Femur (tissue), 1 donor: Measurements from ENCODE around the gene SUGP1.

ENCODE experiments used
- DNase-seq: peaks from one replicate; pipeline ENCODE4 v3.0.0-alpha.2; 2017

The SUGP1 gene

DNA sequence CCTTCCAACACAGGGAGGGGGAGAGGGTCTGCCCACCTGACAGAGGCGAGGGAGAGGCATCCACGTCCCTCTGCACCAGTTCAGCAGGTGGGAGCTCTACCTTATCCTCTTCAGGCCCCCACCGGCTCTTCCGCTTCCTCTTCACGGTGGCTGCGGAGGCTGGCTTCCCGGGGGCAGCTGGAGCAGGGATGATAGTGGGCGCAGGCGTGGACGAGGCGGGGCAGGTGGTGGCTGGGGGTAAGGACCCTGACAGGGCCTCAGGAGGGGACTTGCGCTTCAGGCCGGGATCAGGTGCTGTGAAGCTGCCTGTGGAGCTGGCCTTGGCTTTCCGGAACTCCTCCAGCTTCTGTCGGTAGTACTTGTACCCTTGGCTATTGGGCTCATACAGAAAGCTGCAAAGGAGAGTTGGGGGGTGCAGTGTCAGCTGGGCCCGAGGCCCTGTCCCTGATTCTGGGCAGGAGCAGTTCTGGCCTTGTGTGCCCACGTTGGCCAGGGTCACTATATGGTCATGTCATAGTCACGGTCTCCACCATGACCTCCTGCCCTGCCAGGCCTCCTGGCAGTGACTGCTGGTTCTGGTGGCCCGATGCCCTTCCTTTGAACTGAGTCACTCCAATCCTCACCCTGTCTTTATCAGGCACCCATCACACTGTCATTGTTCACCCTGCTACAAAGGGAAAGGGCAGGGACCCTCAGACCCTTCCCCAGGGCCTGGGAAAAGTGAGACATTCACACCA lies 23.2 kb downstream of the SUGP1 start:
- DNase-seq = no peak

DNA sequence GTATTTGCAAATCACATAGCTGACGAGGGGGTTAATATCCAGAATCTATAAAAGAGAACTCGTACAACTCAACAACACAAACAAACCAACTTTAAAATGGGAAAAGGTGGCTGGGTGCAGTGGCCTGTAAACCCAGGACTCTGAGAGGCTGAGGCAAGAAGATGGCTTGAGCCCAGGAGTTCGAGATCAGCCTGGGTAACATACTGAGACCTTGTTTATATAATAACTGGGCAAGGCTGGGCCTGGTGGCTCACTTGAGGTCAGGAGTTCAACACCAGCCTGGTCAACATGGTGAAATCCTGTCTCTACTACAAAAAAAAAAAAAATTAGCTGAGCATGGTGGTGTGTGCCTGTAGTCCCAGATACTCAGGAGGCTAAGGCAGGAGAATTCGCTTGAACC lies 25.4 kb downstream of the SUGP1 start:
- DNase-seq = no peak

DNA sequence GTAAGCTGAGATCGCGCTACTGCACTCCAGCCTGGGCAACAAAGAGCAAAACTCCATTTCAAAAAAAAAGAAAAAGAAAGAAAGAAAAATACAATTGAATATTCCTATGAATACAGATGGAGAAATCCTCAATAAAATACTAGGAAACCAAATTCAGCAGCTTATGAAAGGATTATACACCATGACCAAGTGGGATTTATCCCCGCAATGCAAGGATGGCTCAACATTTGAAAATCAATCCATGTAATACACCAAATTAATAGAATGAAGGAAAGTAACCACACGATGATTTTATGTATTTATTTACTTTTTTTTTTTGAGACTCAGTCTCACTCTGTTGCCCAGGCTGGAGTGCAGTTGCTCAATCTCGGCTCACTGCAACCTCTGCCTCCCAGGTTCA lies 27.7 kb downstream of the SUGP1 start:
- no peak for DNase-seq

DNA sequence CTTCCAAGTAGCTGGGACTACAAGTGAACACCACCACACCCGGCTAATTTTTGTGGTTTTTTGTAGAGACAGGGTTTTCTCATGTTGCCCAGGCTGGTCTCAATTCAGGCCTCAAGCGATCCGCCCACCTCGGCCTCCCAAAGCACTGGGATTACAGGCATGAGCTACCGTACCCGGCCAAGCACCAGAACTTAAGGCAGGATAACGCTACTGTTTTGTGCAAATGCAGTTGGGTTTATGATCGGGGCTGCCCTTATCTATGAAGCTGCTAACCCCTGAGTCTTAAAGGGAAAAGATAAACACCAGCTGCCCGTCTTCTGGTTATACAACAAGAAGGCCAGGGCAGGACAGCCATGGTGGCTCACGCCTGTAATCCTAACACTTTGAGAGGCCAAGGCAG lies 34.6 kb downstream of the SUGP1 start:
- no peak for DNase-seq

DNA sequence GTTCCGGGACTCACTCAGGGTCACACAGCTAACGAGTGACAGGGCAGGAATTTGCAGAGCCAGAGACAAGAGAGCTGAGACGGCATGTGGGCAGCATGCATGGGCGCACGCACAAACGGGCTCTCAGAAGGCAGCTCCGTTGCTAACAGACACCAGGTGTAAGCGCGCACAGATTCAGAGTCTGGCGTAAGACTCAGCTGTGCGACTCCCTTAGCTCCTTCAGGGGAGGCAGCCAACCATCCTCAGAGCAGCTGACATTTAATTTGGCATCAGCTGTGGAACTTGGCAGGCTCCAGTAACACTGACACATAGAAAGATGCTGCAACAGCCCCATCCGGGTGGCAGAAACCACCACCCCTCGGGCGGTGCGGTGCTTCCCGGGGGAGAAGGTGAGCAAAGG lies 39.7 kb downstream of the SUGP1 start:
- peak; percentile 43 for DNase-seq

DNA sequence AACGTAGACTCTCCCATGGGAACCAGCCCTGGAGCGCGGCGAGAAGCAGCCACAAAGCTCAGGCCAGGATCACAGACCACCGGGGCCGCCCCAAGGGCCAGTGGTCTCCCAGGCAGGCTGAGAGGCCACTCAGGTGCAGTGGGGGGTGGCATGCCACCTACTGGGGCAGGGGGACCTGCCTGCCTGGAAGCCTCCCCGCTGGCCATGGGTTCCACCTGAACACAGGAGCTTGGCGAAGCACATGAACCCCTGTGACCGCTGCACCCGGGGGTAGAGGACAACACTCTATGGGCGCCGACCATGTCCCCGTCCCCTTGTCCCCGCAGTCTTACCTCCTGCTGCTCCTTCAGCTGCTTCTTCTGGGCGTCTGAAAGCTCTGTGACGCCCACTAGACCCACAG lies 40.5 kb downstream of the SUGP1 start:
- no peak for DNase-seq

DNA sequence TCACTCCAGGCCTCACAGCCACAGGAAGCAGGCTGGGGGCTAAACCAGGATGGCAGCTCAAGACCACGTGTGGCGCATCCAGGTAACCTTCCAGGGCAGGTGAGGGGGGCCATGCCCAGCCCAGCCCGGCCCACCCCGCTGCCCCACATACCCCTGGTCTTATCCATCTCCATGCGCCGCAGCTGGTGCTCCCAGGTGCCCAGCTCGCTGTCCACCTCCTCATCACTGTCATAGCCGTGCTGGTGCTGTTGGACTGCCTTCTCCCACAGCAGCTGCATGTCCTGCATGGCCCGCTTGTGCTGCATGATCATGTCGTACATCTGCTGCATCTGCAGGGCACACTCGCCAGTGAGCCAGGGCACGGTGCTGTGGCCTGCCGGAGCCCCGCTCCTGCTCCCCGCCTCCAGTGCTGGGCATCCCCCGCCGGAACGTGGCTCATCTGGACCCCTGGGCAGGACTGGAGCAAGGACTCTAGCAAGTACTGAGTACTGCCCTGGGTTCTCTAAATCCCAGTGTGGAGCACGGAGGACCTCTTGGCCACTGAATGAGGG lies 41.2 kb downstream of the SUGP1 start:
- no peak for DNase-seq

DNA sequence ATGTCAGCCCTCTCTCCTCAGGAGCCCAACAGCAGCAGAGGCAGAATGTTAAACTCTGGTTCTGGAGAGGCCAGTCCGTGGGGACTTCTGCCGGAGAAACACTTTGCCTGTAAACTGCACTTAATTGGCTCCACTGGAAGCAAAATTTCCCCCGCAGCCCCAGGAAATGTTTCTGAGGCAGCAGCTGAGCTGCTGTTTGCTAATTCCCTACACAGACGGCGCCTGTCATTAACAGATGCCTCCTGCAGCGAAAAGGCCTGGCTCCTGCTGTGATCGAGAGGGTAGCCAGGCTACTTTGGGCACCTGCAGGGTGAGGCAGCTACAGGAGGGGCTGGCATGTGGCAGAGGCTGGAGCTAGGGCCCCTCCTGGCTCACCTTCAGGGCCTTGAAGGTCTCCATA lies 42.0 kb downstream of the SUGP1 start:
- no peak for DNase-seq

DNA sequence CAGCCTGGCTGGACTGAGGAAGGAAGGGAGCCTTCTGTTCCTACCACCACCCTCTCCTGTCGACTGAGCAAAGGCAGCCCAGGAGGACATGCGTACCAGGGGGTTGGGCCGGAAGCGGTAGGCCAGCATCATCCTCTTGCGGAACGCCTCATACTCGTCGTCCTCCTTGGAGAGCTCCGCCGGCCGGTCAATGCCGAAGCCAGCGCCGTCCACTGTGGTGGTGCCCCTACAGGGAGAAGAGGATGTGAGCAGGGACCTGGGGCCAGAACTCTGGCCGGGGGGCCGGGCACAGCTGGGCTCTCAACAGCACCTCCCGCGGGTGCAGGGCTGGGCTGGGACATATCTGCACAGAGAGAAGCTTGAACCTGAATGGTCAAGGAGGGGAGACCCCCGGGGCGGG lies 43.5 kb downstream of the SUGP1 start:
- DNase-seq = no peak

DNA sequence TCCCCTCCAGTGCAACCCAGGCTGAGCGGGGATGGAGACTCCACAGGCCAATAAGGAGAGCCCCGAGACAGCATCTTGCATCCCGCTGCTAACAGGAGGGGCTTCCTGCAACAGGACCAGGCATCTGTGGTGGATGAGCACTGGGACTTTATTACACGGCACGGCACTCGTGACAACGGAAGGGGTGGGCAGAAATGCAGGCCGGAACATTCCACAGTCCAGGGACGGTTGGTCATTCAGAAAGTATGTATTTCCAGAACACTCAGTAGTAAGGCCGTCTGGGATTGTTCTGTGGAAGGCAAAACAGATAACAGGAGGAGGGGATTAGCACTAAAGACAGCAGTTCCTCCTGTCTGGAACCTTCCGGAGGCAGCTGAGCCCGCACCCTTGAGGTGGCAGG lies 43.9 kb downstream of the SUGP1 start:
- DNase-seq = no peak

DNA sequence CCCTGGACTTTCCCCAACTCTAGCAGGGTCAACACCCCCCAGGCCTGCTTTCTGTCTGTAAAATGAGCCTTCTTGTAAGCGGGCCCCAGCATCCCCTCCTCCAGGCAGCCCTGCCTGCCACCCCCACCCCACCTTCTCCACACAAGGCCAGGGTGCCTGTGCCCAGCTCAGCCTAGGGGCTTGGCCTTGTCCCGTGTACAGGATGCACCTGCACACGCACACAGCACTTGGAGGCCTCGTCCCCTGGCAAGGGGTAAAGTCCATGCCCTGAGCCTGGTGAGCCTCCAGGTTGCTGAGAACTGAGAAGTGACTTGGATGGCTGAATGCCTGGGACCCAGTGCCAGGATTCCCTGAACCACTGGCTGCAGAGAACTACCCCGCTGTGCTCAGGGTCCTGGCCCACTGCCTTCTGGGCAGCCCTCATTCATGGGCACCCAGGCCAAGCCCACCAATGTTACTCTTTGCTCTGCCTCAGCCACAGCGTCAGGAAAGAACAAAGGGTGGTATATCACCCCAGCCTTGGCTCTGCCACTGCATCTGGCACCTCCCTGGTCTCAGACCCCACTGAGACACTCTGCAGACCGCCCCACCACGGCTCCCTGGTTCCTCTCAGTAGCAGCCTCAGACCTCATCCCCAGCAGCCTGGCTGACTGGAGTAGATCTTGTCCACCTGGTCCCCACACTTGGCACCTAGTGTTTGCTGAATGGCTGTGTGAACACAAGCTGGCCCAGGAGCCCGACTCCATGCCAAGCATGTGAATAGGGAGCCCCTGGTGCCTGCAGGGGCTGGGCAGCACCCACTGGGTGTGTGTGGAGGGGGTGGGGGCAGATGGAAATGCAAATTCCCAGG lies 45.4 kb downstream of the SUGP1 start:
- DNase-seq = no peak

DNA sequence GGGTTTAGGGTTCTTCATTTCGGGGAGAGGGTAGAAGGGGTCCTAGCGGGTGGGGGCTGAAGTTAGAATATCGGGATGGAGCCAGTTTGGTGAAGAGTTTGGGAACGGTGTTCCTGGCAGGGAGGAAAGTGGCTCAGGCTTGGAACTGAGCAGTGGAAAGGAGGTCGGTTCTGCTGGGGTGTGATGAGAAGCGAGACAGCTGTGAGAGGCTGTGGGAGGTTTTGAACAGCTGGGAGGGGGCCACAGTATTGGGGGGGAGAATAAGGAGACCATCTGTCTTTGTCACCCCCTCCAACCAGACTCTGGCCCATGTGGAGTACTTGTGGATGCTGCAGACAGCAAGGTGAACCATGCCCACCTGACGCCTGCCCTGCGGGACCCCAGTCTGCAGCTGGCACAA lies 46.2 kb downstream of the SUGP1 start:
- no peak for DNase-seq

DNA sequence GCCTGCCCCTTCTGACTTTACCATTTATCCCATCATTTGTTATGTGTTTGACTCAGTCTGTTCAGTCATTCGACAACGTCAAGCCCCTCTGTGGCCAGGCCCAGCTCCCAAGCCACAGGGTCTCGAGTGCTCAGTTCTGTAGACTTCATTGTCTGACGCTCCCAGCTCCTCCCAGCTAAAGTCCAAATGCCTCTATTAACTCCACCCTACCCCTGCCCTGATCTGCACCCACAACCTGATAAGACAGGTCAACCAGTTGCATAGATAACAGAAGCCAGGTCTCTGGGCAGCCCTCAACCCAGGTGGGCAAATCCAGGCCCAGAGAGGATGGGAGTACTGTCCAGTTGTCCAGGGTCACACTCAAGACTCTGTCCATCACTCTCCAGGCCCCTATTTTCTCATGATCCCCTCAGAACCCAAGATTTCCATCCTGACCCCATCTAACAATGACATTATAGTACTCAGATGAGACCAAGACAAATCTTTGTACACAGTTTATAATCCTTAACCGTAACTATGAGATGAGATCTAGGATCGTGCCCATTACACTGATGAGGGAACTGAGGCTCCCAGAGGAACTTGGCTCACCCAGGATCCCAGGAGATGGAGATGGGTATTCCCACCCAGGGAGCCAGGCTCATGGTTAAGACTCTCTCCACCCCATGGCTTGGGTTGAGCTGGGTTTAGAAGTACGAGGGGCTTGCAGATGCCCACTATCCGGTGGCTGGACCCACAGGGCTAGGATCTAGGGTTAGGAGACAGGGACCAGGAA lies 48.3 kb downstream of the SUGP1 start:
- no peak for DNase-seq

DNA sequence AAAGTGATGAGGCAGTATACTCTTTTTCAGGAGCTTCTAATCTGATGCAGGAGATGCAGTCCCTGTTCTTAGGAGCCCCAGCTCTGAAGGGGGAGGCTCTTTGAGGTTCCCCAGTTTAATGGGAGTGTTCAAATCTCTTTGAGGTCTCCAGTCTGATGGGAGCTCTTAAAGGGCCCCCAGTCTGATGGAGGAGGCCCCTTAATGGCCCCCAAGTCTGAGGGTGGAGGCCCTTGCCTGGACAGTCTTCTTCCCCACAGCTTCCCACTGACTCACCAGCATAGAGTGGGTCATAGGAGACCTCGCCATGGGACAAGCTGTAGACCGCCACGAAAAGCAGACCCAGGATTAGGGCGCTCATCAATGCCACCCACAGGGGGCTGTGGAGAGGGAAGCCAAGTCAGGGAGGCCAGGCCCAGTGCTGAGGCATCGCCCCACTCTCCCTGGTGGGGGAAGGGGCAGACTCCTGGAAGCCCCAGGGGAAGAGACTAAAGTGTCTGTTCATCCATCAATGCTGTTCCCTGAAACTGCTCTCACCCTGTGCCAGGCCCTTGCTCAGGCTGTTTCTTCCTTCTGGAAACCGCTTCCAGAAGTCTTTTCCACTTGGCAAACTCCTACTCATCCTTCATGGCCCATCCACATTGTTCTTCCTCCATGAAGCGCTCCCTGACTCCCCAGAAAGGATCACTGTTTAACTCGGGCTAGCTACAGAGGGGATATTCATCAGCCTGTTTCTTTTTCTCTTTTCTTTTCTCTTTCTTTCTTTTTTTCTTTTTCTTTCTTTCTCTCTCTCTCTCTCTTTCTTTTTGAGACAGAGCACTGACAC lies 49.3 kb downstream of the SUGP1 start:
- DNase-seq = no peak

DNA sequence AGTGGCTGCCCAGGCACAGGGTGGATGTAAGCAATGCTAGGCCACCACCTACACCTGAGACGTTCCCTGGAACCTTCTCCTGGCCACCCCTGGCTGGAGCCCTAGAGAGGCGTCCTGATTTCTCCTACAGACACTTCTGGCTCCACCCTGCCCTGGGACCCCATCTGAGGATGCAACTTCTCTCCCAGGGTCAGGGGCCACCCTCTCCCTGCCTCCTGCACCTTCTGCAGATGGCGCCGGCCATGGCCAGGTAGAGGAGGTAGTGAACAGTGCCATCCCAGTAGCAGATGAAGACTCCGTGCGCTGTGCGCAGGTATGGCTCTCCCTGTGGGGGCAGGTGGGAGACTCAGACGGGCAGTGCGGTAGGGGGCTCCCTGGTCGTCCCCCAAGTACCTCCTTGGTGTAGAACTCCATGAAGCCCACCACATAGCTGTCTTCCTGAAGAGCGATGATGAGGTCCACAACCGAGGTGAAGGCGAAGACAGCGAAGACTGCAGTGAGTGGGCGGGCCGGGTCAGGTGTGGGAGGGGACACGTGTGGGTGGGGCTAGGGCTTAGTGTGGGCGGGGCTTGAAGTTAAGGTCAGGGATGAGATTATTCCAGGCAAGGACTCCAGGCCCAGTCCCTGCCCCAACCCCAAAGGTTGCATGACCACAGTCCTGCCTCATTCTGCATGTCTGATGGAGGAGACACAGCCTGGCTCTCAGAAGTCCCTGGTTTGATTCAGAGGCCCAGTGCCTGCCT lies 50.2 kb downstream of the SUGP1 start:
- DNase-seq = no peak

DNA sequence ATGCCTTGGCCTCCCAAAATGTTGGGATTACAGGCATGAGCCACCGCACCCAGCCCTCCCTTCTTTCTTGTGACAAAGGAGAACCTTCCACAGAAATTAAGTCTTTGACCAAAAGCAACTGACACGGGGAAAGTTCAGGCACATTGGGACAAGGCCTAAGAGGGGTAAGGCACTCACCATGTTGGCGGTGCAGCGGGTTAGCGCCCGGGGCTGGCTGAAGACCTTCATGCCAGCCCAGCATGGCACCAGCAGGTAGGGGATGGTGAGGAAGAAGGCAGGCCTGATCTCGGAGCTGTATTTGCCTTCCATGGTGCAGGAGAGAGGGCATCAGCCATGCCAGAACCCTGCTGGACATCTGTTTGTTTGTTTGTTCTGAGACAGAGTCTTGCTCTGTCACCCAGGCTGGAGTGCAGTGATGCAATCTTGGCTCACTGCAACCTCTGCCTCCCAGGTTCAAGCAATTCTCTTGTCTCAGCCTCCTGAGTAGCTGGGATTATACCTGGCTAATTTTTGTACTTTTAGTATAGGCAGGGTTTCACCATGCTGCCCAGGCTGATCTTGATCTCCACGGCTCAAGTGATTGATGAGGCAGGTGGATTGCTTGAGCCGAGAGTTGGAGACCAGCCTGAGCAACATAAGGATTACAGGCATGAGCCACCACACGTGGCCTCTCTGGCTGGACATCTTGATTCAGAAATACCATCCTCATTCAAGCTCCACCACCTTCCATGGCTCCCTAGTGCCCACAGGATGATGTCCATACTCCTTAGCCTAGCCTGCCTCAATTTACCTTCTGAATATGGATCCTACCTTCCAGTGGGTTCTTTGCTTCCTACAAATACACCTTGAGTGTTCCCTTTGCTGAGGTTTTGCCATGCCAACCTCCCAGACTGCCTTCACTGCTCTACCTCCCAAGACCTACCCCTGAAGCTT lies 51.6 kb downstream of the SUGP1 start:
- DNase-seq = no peak

DNA sequence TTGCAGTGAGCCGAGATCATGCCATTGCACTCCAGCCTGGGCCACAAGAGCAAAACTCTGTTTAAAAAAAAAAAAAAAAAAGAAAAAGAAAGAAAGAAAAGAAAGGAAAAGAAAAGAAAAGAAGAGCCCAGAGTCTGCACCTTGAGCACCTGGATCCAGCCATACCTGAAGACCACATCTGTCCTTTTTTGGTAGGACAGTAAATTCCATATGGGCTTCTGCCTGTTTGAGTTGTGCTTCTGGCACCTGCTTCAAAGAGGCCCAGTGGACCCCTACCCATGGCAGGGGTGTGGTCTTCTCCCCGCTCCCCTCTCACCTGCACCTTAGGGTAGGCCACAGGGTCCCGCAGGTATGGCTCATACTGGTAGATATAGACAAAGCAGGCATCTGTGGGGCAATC lies 53.0 kb downstream of the SUGP1 start:
- no peak for DNase-seq

DNA sequence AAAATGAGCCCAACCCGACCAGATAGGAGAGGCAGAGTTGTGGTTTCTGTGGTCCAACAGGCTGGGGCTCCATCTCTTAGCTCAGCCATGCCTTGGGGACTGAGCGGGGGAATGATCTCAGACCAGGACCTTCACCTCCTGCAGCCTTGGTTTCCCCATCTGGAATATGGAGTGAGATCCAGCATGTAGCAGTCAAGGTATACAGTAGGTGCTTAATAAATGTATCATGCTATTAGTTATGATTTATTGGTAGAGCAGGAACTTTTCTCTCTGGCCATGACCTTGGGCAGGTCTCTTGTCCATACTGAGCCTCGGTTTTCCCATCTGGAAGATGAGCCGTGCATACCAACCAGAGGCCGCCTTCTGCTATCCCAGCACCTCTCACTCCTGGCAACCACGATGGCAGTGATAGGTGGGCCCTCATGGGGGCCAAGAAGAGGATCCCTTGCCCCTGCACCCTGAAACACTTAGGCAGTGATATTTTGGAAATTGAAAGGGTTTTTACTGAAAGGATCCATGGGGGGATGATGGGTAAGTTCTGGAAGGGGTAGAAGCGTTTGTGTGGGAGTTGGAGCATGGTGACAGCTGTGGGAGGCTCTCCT lies 56.3 kb downstream of the SUGP1 start:
- DNase-seq = no peak

DNA sequence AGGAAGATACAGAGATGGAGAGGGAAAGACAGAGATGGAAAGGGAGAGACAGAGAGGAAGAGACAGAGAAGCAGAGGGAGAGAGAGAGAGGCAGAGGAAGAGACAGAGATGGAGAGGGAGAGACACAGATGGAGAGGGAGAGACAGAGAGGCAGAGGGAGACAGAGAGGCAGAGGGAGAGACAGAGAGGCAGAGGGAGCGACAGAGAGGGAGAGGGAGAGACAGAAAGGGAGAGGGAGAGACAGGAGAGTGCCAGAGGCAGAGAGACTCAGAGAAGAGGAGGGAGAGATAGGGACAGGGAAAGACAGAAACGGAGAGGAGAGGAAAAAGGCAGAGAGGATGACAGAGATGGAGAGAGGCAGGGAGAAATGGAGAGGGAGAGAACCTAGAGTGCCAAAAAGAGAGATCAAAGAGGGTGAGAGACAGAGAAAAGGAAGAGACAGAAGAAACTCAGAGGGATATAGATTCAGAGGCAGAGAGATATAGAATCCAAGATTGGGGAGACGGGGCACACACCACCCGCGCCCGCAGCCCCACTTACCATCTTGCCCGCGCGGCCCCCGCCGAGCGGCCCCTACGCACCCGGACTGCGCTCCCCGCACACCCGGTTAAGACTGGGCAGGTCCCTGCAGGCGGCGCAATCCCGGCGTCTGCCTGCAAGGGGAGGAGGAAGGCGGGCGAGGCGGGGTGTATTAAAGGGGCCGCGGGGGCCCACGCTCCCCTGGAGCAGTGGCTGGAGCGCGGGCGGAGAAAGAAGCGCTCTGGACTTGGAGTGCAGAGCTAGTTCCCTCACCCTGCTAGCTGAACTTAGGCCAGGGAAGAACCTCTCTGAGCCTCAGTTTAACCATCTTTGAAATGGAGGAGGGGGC lies 57.9 kb downstream of the SUGP1 start:
- no peak for DNase-seq
